RPMI7951 (cell line): ENCODE results near the gene DENND11. TPM values are rescaled to one million over a fixed set of nuclear protein-coding genes. Genes with fewer than 3 reads are reported as not detected.
"Not testable (repeated sequence)": the region's sequence is repeated elsewhere in the genome, so short reads cannot be mapped to it uniquely, and the experiment has no call there.

Experiments used
- DNase-seq: peaks from one replicate; pipeline ENCODE4 v3.0.0-alpha.2; 2012; ENCODE audit warnings: low read depth
- total RNA-seq: library from RNA; depleted of rRNA; stranded (reverse); fragments of >200 nt; shearing (Covaris generic); gene quantifications from 2 replicates; pipeline ENCODE4 v1.2.3, GENCODE V29; 2014

DENND11 gene
- total RNA-seq, 1 experiment from 2014 or later, result 4.0 TPM

DNA sequence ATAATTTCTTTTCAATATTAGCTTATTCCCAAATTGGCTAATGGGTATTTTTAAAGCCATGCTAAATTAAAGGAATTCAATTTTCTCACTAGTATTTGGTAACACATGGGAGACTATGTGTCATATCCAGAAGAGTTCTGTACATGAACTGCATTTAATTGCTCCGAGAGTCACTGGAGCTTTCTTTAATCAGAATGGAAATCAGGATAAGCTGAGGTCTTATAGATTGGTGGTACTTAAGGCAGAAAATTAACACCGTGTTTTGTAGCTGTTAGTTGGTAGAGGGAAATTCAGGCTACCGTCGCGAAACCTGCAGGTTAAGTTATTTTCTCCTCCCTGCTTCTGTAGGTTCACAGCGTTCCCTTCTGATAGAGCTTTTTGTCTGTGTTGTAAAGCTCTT lies 6.4 kb upstream of the DENND11 start, which contains the start of gene WEE2:
WEE2 (plus strand) TSS at position 3 of the 400 bp plus-strand sequence. CDS start 406 bp downstream, outside the sequence.
- DNase-seq, result no peak

DNA sequence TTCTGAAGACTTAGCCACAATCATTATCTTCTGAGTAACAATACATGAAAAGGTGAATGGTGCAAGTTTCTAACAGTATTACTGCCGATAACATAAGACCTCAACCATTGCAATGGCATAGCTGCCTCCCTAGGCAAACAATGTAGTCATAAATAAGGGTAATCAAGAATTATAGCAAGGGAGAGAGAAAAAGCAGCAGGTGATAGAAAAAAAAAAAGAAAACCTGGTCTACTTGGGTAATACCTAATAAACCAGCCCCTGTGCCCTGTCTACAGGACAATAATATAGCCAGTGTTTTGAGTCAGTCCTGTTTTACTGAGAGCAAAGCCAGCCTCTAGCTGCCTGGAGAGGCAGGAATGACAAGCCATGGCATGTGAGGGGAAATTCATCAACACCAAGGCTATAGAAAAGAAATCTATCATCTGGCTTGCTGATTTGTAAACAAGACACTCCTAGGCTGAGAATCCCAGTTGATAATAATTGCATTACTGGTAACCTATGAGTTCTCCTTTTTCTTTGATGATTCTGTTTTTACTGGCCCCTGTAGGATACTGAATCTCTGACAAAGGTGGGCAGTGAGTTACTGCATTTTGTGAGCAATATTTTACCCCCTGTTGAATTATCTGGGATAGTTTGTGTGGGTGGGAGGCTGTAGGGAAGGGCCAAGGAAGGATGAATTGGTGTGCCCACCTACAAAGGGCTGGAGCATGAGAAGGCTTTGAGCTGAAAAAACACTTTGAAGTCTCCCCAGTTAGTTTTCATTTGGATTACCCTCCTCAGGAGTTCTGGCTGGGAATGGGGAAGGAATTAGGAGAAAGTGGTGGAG lies 4.5 kb upstream of the DENND11 start:
- DNase-seq, result no peak

DNA sequence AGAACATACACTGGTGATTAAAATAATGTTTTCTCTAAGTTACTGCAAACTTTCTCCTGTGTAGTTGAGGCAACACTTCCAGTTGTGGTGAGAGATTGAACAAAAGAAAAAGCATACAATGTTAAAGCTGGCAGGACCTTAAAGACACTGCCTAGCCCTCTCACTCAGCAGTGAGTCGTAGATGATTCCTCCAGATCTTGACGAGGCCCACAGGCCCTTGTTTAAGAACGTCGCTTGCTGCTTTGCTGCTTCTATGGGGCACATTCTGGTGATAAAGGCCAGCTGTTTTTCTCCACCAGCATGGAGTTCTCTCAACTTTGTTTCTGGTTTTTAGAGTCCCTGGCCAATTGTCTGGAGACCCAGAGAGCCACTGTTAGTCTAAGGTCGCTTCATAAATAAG lies 2.8 kb upstream of the DENND11 start:
- no peak for DNase-seq

DNA sequence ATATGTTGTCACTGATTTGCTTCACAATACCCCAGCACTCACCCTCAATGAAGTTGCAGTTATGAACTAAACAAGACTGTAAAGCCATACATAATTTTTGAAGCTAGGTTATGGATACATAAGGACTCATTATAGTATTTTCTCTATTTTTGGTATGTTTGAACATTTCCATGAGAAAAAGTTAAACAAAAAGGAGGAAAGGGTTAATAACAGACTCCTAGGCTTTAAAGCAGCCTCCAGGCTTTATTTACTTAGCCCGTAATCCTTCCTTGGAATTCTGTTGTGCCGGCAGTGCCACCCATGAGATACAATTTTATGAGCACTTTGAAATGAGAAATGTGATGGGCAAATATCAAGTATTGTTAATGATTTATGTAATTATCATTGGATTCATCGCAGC lies 2.1 kb upstream of the DENND11 start:
- DNase-seq, result no peak

DNA sequence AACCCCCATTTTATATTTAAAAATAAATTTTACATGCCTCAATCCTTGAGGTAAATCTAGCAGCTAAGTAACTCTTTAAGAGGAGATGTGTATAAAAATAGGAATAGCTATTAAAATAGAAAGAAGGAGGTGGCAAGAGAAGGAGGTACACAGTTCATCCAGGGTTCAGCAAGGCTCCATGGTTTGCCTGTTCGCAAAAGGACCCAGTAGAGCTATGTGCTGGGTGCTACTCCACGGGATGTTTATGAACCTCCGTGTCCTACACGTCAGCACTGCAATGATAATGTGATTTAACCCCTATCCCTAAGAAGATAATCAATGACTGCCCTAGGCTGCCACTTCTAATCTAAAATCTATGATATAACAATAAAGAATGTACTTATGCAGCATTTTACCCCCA lies 926 bp upstream of the DENND11 start:
- no peak for DNase-seq

DNA sequence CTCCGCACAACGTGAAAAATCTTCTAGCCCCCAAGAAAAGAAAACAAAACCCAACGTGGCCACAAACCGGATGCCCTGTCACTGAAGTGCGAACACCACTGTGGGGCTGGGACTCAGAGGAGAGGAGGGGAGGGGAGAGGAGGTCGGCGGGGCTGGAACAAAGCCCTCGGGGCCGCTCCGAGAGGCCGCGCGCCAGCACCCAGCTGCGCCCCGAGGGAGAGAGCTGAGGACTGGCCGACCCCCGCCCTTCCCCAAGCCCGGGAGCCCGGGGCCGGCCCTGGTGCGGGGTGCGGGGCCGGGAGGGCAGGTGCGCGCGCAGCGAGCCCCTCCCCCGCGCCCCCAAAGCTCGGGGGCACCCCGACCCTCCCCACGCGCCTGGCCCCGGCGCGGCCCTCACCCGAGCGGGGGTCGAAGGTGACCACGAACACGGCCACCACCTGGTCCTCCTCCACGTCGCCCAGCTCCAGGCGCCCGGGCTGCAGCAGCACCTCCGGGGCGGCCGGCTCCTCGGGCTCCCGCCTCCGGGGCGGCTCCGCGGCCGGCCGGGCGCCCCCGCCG lies 398 bp downstream of the DENND11 start:
- peak; percentile 32 for DNase-seq

DNA sequence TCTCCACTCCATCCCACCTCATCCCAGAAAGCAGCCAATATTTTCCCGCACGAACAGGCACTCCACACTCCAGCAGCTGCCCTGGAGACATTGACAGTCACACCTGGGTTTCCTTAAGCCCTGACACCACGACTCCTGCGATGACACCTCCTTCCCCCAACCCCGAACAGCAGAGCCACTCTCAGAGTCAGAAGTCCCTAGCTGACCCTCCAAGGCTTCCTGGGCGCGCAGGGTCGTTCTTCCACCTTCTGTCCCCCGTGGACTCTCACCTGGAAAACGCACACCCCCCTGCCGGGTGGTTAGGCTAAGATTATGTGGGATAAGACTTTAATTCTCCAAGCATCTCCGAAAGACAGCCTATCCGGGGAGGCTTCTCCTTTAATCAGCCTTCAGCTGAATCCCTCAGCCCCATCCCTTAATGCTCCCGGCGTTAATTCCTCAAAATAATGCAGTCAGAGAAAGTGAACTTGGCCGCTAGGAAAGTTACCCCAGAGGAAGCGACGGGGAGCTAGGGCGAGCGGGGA lies 1.1 kb downstream of the DENND11 start:
- DNase-seq, result no peak

DNA sequence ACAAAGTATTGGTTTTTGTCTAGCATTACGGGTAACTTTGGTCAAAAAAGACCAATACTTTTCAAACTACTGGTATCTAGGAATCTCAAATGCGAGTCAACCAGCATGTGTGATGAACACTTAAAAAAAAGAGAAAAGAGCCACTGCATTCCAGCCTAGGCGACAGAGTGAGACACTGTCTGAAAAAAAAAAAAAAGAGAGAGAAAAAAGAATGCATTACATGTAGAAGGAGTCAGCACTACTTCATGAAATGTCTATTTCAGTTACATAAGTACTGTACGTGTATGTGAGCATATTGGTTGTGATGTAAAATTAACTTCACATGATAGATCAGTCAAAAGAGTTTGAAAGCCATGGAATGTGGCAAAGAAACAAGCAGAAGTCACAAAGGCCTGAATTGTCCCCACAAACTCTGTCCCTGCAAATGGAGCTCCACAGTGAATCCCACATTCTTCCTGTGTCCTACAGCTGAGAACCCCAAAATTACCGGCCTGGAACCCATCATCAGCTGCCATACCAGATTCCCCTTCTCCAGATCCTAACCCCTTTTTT lies 1.6 kb downstream of the DENND11 start:
- DNase-seq, result no peak

DNA sequence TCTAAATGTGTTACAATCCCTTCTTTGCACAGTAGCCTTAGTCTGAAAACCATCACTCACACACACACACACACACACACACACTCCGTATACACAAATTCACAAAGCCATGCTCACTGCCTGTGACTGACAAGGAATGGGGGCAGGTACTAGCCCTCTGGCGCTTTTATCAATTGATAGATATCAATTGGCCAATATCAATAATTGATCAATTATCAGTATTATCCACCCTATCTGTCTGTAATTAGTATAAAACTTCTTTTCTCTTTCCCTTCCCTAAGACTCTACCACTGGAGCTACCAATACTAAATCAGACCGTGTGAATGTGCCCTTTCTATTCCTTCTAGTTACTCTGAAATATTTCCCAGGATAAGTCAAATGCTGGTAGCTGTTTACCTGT lies 2.1 kb downstream of the DENND11 start:
- DNase-seq, result no peak

DNA sequence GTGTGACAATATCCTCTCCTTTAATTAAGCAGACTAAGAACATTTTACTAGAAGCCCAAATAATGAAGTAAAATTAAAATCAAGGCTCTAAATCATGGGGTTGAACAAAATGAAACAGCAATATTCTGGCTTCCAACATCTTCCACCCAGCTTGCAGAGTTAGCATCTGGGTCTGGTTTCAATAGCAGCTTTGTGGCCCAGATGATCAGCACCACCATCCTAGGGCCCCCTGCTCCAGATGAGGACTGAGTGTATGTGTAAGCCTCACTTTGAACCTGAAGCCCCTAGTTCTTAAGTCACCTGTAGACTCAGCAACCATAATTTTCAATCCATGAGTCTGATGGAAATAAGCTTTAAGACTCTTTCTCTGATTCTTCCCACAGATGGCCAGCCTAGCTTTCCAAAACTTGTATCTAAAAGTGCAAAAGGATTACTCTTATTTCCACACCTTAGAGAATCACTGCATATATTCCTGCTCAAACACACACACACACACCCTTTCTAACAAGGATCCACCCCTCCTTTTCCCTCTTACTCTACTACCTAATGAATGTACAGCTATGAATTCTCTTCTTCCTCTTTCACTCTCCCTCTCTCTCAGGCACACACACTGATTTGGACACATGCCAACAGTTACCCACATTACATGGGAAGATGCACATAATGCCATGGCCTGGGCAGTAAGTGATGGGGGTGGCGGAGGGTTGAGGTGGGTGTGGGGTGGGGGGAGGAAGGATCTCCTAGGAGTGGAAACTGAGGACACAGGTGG lies 3.5 kb downstream of the DENND11 start:
- no peak for DNase-seq

DNA sequence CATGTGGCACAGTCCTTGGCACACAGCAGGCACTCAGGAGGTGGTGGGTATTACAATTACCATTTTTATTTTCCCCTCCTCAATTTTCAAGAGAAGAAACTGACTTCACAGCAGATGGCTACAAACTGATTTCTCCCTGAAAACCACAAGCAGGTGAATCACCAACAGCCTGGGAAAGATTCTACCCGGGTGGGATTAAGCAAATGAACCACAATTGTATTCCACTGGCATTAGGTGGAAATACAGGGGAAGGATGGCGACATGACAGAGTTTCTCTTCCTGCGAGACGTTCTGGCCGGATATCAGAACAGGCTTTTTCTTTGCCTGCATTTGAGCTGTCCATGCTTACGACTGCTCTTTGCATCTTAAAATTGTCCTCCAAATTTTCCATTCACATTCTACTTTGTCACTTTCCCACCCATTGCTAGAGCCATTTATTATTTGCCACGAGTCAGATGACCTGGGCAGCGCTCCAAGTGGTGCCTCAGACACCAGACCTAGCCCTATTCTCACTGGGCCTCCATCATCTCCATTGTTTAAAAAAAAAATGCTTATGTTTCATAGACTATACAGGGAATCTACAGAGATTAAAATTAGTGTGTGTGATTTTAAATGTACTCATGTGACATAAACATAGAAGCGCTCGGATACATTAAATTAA lies 4.6 kb downstream of the DENND11 start:
- peak; percentile 78 for DNase-seq

DNA sequence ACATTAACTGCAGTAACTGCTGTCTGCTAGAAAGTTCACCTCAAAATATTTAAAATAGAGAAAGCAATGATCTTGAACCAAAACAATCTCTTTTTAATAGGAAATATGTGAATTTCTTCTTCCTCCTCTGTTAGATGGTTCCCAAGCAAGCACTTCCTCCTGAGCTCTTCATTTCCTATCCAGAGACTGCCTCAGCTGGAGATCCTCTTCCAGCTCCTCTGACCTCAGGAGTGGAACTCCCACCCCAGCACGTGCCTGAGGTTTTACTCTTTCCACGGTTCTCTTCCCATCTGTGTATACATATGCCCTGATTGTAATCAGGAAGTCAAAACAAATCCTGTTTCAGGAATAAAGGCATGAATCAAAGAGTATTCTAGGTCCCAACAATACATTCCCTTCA lies 5.6 kb downstream of the DENND11 start:
- DNase-seq, result no peak

DNA sequence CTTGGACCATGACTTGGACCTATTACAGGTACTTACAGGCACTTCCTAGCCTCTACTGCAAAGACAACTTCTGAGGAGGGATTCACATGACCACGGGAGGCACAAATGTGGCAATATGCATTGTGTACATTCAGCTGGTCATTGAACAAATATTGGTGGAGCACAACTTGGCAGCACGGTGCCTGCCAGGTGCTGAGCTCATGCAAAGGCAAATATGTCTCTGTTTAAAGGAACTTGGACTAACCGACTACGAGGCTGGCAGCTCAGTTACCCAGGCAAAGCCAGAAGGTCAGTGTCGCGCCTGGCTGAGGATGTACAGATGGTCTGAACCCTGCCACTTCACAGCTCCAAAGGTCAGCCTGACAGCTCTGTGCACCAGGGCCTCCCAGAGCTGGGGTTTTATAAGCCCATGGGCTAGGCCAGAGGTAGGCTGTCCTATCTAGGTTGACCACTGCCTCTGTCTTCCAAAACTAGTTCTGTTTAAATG lies 6.1 kb downstream of the DENND11 start:
- no peak for DNase-seq

DNA sequence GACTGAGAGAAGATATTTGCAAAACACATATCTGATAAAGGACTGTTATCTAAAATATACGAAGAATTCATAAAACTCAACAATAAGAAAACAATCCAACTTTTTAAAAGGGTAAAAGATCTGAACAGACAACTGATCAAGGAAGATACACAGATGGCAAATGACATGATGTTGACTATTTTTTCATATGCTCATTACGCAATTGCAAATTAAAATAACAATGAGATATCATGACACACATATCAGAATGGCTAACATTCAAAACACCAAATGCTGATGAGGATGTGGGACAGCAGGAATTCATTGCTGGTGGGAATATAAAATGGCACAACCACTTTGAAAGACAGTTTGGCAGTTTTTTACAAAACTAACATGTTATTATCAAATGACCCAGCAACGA lies 8.9 kb downstream of the DENND11 start:
- no peak for DNase-seq

DNA sequence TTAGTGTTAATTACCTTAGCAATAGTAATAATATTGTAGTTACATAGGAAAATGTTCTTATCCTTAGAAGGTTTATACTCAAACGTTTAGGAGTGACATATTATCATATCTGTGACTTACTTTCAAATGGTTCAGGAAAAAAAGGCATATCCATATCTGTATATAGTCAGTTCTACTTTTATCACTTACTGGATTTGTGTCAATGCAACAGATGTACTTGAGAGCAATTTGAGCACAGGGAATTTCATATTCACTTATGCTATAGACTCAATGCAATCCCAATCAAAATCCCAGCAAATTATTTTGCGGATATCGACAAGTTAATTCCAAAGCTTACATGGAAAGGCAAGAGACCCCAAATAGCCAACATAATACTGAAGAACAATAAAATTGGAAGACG lies 10.0 kb downstream of the DENND11 start:
- DNase-seq, result no peak

DNA sequence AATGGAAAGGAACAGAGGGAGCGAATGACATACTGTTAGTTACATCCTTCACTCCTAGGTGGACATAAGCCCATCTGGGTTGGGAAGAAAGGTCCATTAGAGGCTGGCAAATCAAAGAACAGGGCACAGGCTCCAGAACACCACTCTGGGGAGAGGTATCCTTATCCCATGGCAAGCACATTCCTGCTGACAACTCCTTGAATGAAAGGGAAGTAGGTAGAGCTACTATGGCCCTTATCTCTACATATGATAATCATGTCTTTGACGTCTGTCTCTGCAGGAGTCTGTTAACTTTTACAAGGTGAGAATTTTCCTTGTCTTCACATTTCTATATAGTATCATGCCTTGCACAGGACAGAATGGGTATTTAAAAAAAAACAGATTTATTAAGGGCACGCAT lies 10.4 kb downstream of the DENND11 start:
- no peak for DNase-seq

DNA sequence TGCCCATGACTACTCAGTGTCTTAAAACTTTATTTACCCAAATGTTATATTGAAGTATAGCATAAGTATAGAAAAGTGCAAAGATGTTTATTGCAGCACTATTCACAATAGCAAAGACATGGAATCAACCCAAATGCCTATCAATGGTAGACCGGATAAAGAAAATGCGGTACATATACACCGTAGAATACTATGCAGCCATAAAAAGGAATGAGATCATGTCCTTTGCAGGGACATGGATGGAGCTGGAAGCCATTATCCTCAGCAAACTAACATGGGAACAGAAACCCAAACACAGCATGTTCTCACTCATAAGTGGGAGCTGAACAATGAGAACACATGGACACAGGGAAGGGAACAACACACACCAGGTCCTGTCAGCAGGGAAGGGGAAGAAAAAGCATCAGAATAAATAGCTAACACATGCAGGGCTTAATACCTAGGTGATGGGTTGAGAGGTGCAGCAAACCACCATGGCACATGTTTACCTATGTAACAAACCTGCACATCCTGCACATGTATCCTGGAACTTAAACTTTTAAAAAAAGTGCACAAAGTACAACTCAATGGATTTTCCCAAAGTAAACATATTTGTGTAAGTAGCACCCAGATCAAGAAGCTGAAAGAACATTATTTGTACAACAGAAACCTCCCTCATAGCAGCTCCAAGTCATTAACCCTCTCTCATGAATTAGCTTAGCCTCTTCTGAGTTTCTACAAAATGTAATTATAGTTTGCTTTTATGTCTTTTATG lies 12.7 kb downstream of the DENND11 start:
- not testable (repeated sequence) for DNase-seq

DNA sequence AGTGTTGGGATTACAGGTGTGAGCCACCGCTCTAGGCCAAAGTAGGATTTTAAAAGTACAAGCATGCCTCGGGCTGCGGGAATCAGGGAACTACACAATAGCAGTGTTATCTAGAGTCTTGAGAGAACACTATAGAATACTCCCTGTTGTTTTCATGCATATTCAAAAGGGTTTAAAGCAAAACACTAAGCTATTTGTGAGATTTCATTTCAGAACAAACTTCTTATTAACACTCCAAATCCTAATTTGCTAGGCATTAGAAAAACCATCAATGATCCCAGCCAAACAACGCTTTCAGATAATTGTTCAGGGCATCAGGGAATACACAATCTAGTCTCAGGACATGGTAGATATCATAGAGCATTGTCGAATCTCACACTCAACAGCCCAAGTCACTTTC lies 13.9 kb downstream of the DENND11 start:
- no peak for DNase-seq

DNA sequence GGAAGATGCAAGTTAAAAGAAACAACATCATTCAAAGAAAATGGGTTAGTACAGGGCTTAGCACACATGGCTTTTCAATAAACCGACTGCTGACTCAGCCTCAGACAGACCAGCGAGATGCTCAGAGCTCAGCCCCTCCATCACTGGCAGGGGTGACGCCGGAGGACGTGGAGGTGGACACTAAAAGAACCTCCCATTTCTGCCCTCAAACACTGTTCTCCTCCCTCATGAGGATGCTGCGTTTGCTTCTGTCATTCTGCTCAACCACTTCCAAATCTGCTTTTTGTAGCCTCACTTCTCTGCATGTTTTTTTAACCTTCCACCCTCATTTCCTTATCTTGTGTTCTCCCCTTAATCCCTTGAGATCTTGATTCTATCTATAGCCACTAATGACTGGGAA lies 15.3 kb downstream of the DENND11 start:
- DNase-seq, result no peak

DNA sequence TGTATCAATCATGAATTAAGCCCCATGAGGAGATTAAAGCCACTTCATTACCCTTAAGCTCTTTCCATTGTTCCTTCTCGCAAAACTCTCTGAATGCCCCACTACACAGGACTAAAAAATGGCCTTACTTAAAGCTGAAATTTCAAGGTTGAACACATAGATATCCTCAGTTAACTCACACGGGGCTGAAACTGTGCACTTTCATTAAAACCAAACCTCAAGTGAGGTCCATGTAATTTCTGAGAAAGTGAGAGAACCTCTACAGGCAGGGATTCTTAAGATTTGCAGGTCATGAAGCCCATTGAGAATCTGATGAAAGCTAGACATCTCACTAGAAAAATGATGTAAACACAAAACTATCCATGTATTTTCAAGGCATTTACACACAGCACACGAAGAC lies 15.9 kb downstream of the DENND11 start:
- no peak for DNase-seq
